A549 (cell line): ENCODE measurements around the gene PGC. TPM values are rescaled to one million over a fixed set of nuclear protein-coding genes. Genes with fewer than 3 reads are reported as not detected.
A peak's percentile ranks its signal among the peaks of the same experiment; 100 is the strongest.

Experiments
- ATAC-seq, 2 experiments: fragments of 200-7000 bp in 1 of 2; fragments of >200 bp in 1 of 2; cut with Nextera tagmentation in 1 of 2; cut with Tn5 transposase in 1 of 2; 3 replicates each; pipeline versions ENCODE4 v1.8.0 to v1.9.1; 2018 to 2020; ENCODE audit warnings: mild to moderate bottlenecking in 1 of 2, moderate library complexity in 1 of 2
- CTCF ChIA-PET: fragments of 300-600 bp; sonication (Branson Sonifier 250); formaldehyde crosslinking; extraction: SDS; loops from one replicate; lab custom pipeline; 2021; ENCODE audit warnings: antibody characterized with exemption, inconsistent platforms; lab: Yijun Ruan, JAX
- POLR2A ChIA-PET: fragments of 350-600 bp; formaldehyde crosslinking; extraction: SDS; loops from one replicate; lab custom pipeline; 2021; ENCODE audit warnings: antibody characterized with exemption, inconsistent platforms; lab: Yijun Ruan, JAX
- DNase-seq, 2 experiments: peaks; one replicate each; pipeline versions ENCODE4 v3.0.0 to v3.0.0-alpha.2; 2011 to 2016; ENCODE audit warnings: low read depth in 1 of 2, low spot score in 1 of 2
- FAIRE-seq: peaks from 2 replicates; lab custom pipeline; 2011; peaks lifted over from hg19 to GRCh38; lab: Jason Lieb, UNC
- H3K27ac ChIP-seq, 2 experiments: fragments of >200 bp; sonication (Bioruptor Twin); formaldehyde crosslinking; 3 replicates each; pipeline ENCODE4 v1.5.1; 2016 to 2017
- H3K4me1 ChIP-seq: fragments of >200 bp; sonication (Bioruptor Twin); formaldehyde crosslinking; 3 replicates; pipeline ENCODE4 v1.6.1; 2016
- H3K4me2 ChIP-seq: fragments of >200 bp; sonication (Bioruptor Twin); formaldehyde crosslinking; 3 replicates; pipeline ENCODE4 v1.6.1; 2016
- H3K4me3 ChIP-seq: fragments of >200 bp; sonication (Bioruptor Twin); formaldehyde crosslinking; 3 replicates; pipeline ENCODE4 v1.5.1; 2016
- H3K9me3 ChIP-seq: fragments of >200 bp; sonication (Bioruptor Twin); formaldehyde crosslinking; 3 replicates; pipeline ENCODE4 v1.6.1; 2016
- CEBPB ChIP-seq, 2 experiments: fragments of >200 bp in 1 of 2; sonication (Bioruptor Twin) in 1 of 2; formaldehyde crosslinking in 1 of 2; IDR thresholded peaks; 2 replicates each; pipeline ENCODE4 v1.6.1; 2012 to 2016
- CHD4 ChIP-seq: fragments of 200-600 bp; sonication (generic); IDR thresholded peaks from 2 replicates; pipeline ENCODE4 v1.6.1; 2016; ENCODE audit warnings: antibody characterized with exemption, mild to moderate bottlenecking, borderline replicate concordance
- CTCF ChIP-seq: fragments of >200 bp; sonication (Bioruptor Twin); formaldehyde crosslinking; IDR thresholded peaks from 3 replicates; pipeline ENCODE4 v1.5.1; 2016
- E2F6 ChIP-seq: IDR thresholded peaks from 2 replicates; pipeline ENCODE4 v1.6.1; 2012; ENCODE audit warnings: low read depth, borderline replicate concordance
- EHF ChIP-seq: fragments of 250-450 bp; sonication (Bioruptor Pico); IDR thresholded peaks from 2 replicates; pipeline ENCODE4 v1.5.0; 2020; ENCODE audit warnings: mild to moderate bottlenecking
- ELK1 ChIP-seq: fragments of 150-350 bp; IDR thresholded peaks from 2 replicates; pipeline ENCODE4 v1.6.1; 2014; ENCODE audit warnings: low read depth, mild to moderate bottlenecking, low read length
- EP300 ChIP-seq, 2 experiments: fragments of >200 bp; sonication (Bioruptor Twin); formaldehyde crosslinking; IDR thresholded peaks; 2 replicates in 1 of 2; 3 replicates in 1 of 2; pipeline ENCODE4 v1.6.1; 2016 to 2017
- HDAC2 ChIP-seq: fragments of 200-600 bp; sonication (generic); IDR thresholded peaks from 2 replicates; pipeline ENCODE4 v1.6.1; 2016
- HES2 ChIP-seq: fragments of >200 bp; sonication (Bioruptor Twin); formaldehyde crosslinking; IDR thresholded peaks from 2 replicates; pipeline ENCODE4 v1.6.1; 2016
- HOXA7 ChIP-seq: fragments of 250-450 bp; sonication (Bioruptor Pico); IDR thresholded peaks from 2 replicates; pipeline ENCODE4 v1.5.0; 2020; ENCODE audit warnings: mild to moderate bottlenecking, moderate library complexity
- HOXB13 ChIP-seq: fragments of 250-450 bp; sonication (Bioruptor Pico); IDR thresholded peaks from 2 replicates; pipeline ENCODE4 v1.5.0; 2020; ENCODE audit warnings: low read depth, mild to moderate bottlenecking, moderate library complexity
- JUN ChIP-seq, 2 experiments: fragments of >200 bp; sonication (Bioruptor Twin); formaldehyde crosslinking; IDR thresholded peaks; 2 replicates in 1 of 2; 3 replicates in 1 of 2; pipeline ENCODE4 v1.6.1; 2016 to 2017
- JUNB ChIP-seq: fragments of >200 bp; sonication (Bioruptor Twin); formaldehyde crosslinking; IDR thresholded peaks from 2 replicates; pipeline ENCODE4 v1.6.1; 2016
- KDM5A ChIP-seq: fragments of 200-600 bp; sonication (generic); IDR thresholded peaks from 2 replicates; pipeline ENCODE4 v1.6.1; 2016; ENCODE audit warnings: antibody characterized with exemption, mild to moderate bottlenecking
- MAX ChIP-seq: IDR thresholded peaks from 2 replicates; pipeline ENCODE4 v1.6.1; 2012
- PHF8 ChIP-seq: fragments of 200-600 bp; sonication (generic); IDR thresholded peaks from 2 replicates; pipeline ENCODE4 v1.6.1; 2016; ENCODE audit warnings: low read depth, mild to moderate bottlenecking, antibody characterized with exemption, moderate library complexity, borderline replicate concordance
- POLR2A ChIP-seq: IDR thresholded peaks from 2 replicates; pipeline ENCODE4 v1.6.1; 2012; ENCODE audit warnings: mild to moderate bottlenecking, low read length
- RAD21 ChIP-seq, 2 experiments: fragments of >200 bp in 1 of 2; sonication (Bioruptor Twin) in 1 of 2; formaldehyde crosslinking in 1 of 2; IDR thresholded peaks in 1 of 2; conservative IDR thresholded peaks in 1 of 2; 2 replicates in 1 of 2; 3 replicates in 1 of 2; pipeline ENCODE4 v1.6.1; 2012 to 2018; ENCODE audit warnings: inconsistent platforms in 1 of 2
- SMC3 ChIP-seq: fragments of >200 bp; sonication (Bioruptor Twin); formaldehyde crosslinking; IDR thresholded peaks from 3 replicates; pipeline ENCODE4 v1.6.1; 2018; ENCODE audit warnings: inconsistent platforms
- TFCP2L1 ChIP-seq: fragments of 250-450 bp; sonication (Bioruptor Pico); IDR thresholded peaks from 2 replicates; pipeline ENCODE4 v1.5.0; 2021; ENCODE audit warnings: mild to moderate bottlenecking
- USF2 ChIP-seq: fragments of 450-650 bp; IDR thresholded peaks from 2 replicates; pipeline ENCODE4 v1.6.1; 2014; ENCODE audit warnings: antibody characterized with exemption
- ZC3H11A ChIP-seq: fragments of 450-650 bp; IDR thresholded peaks from 2 replicates; pipeline ENCODE4 v1.6.1; 2014; ENCODE audit warnings: antibody characterized with exemption, mild to moderate bottlenecking
- WGBS: methylation state at CpG from one replicate; pipeline ENCODE4 v1.1.6; 2017; ENCODE audit errors: missing lambda C conversion rate; 5-methylcytosine and 5-hydroxymethylcytosine counted together
- polyA plus RNA-seq, 4 experiments: library from polyadenylated mRNA; depleted of rRNA in 3 of 4; stranded (reverse); fragments of >200 nt; fragmentation: RNase III in 1 of 4; extraction: RNeasy Plus Mini Kit Qiagen cat#74134 plus additional on column Dnase treatment in 1 of 4; gene quantifications; 2 replicates in 3 of 4; 3 replicates in 1 of 4; pipeline ENCODE4 v1.2.3, GENCODE V29; 2011 to 2017

The PGC gene
- polyA plus RNA-seq, 2 of the 4 experiments (the other 2 are of a cell fraction) = not detected

GRCh38 chr6:41781366-41781730 lies 34.2 kb upstream of the PGC start:
- no peak; a peak in 1 of 6 replicates for ATAC-seq
- 34% methylated on average over 3 of the region's 3 CpGs for WGBS
- ChIA-PET POLR2A (interaction anchor here (1.4 kb wide), 1 partner anchor 48 kb away, joined by 5 read pairs; no protein-coding TSS in a partner anchor), CTCF (interaction anchor here (1.3 to 8.9 kb wide), 4 partner anchors 75 to 263 kb away, joined by 4 to 111 read pairs (median 5); no protein-coding TSS in a partner anchor)
- TF ChIP-seq HDAC2 (no peak), KDM5A (no peak), PHF8 (no peak), ELK1 (no peak), POLR2A (no peak), HOXB13 (no peak), EP300 (IDR thresholded peaks at IDR 0.05) (no peak), JUNB (no peak), EHF (CRISPR knock-in tag) (no peak), HES2 (no peak), HOXA7 (CRISPR knock-in tag) (no peak), USF2 (no peak)
- Histone ChIP-seq H3K4me3 (peak overlapping the region; percentile 75), H3K9me3 (no peaks in the 10 kb centered on the region), H3K27ac (peak overlapping the region; percentile 86 to 89), H3K4me2 (peak overlapping the region; percentile 99), H3K4me1 (peaks cover 21% of the 10 kb centered on the region)
- no peak for FAIRE-seq
- no peak for DNase-seq

- peaks cover 18% of the 10 kb centered on the region for H3K4me1 ChIP-seq
- no peaks in the 10 kb centered on the region for H3K9me3 ChIP-seq
- H3K4me2 ChIP-seq = peak within 1 kb of the TSS; percentile 99
- no peak for FAIRE-seq
- H3K27ac ChIP-seq = peak within 1 kb of the TSS; percentile 86 to 89
- ATAC-seq = peak; percentile 44 to 64
- DNase-seq = peak; percentile 29 to 42
- peak within 1 kb of the TSS; percentile 75 for H3K4me3 ChIP-seq
- TF ChIP-seq HOXA7 (CRISPR knock-in tag) (no peak), E2F6 (no peak), CEBPB (IDR thresholded peaks at IDR 0.05) (no peak), CHD4 (no peak), ZC3H11A (no peak), POLR2A (0 out of 2 replicates have a peak, but pooled peaks have one; percentile 14)
- ChIA-PET CTCF (interaction anchor here (1.3 to 8.9 kb wide), 4 partner anchors 75 to 264 kb away, joined by 4 to 111 read pairs (median 5); no protein-coding TSS in a partner anchor), POLR2A (interaction anchor here (1.4 kb wide), 1 partner anchor 47 kb away, joined by 5 read pairs; no protein-coding TSS in a partner anchor)
- WGBS = 0% methylated on average over 9 of the region's 36 CpGs
Measured at GRCh38 chr6:41780551-41781365, 33.6 kb upstream of the PGC start, which contains the start of gene PRICKLE4. TSS of gene PRICKLE4 (plus strand) at chr6:41780782. CDS start at chr6:41783474, 2,692 bp downstream.

- ChIA-PET POLR2A (no interaction called here), CTCF (interaction anchor here (0.6 to 8.9 kb wide), 5 partner anchors 11 to 412 kb away, joined by 3 to 111 read pairs (median 4); no protein-coding TSS in a partner anchor)
- WGBS = 0% methylated on average over 20 of the region's 73 CpGs
- H3K27ac ChIP-seq = peak within 1 kb of the TSS; percentile 86 to 89
- FAIRE-seq = no peak
- H3K4me1 ChIP-seq = peaks cover 16% of the 10 kb centered on the region
- ATAC-seq = peak; percentile 85 to 92
- peak; percentile 81 to 93 for DNase-seq
- TF ChIP-seq SMC3 (peak; percentile 86), MAX (peak; percentile 52; the same call in 1 of the 2 replicates), JUN (IDR thresholded peaks at IDR 0.05) (peak; percentile 31 to 45; a peak in 2 of 5 replicates), TFCP2L1 (CRISPR knock-in tag) (no peak), RAD21 (conservative IDR thresholded peaks at IDR 0.05 in 1 of 2, IDR thresholded peaks at IDR 0.05 in 1 of 2) (peak; percentile 84 to 89), CTCF (peak; percentile 82)
- peak within 1 kb of the TSS; percentile 75 for H3K4me3 ChIP-seq
- H3K9me3 ChIP-seq = no peaks in the 10 kb centered on the region
- H3K4me2 ChIP-seq = peak within 1 kb of the TSS; percentile 99
Measured at GRCh38 chr6:41779788-41780550, 32.8 kb upstream of the PGC start, which contains the start of gene FRS3. TSS of gene FRS3 (minus strand) at chr6:41779900. CDS start at chr6:41776987, 2,913 bp downstream.
